ENCODE results near the gene TOMT. TPM values are rescaled to one million over a fixed set of nuclear protein-coding genes. Genes with fewer than 3 reads are reported as not detected.
A peak's percentile ranks its signal among the peaks of the same experiment; 100 is the strongest.

Gene TOMT
- total RNA-seq, 1 donor from 2014 or later: not detected

- TF ChIP-seq EZH2 (IDR thresholded peaks at IDR 0.05; ENCODE audit: insufficient read depth, low read length): no peak
- TF ChIP-seq CTCF (IDR thresholded peaks at IDR 0.05; ENCODE audit: insufficient read depth, low read depth, low read length): no peak
- no peak overlapping the region for H3K27ac ChIP-seq (ENCODE audit: low read depth, low read length)
- H3K4me1 Mint-ChIP-seq (ENCODE audit: low read depth, unreplicated experiment): peaks cover 9% of the 10 kb centered on the region
- no peak overlapping the region for H3K4me2 ChIP-seq (ENCODE audit: low read length)
- no peaks in the 10 kb centered on the region for H3K79me2 ChIP-seq (ENCODE audit: insufficient read depth, low read length)
- H3K4me1 ChIP-seq (ENCODE audit: insufficient read depth, low read length): no peaks in the 10 kb centered on the region
- H3K9me3 ChIP-seq (ENCODE audit: insufficient read depth, low read depth, low read length): no peaks in the 10 kb centered on the region
- H3K4me3 ChIP-seq (ENCODE audit: insufficient read depth, low read depth, low read length): no peak overlapping the region
- no peak overlapping the region for H3K27ac Mint-ChIP-seq (ENCODE audit: unreplicated experiment)
- H3K9ac ChIP-seq (ENCODE audit: low read length): no peak overlapping the region
- DNase-seq (ENCODE audit: low read depth) (no peak), FAIRE-seq (no peak)
- no peak overlapping the region for H2AFZ ChIP-seq (ENCODE audit: low read depth, low read length)
- H3K36me3 ChIP-seq (ENCODE audit: insufficient read depth, low read length): peaks cover 14% of the 10 kb centered on the region
- H3K27me3 ChIP-seq (ENCODE audit: insufficient read depth, low read length): no peaks in the 10 kb centered on the region
- H3K36me3 Mint-ChIP-seq (ENCODE audit: low read depth, unreplicated experiment): peaks cover 14% of the 10 kb centered on the region
- H3K9me3 Mint-ChIP-seq (ENCODE audit: unreplicated experiment): no peaks in the 10 kb centered on the region
- no peaks in the 10 kb centered on the region for H4K20me1 ChIP-seq (ENCODE audit: insufficient read depth, low read length)
- no peaks in the 10 kb centered on the region for H3K27me3 Mint-ChIP-seq (ENCODE audit: low read depth, unreplicated experiment)
- no peak overlapping the region for H3K4me3 Mint-ChIP-seq (ENCODE audit: unreplicated experiment)
Observed at GRCh38 chr11:72088076-72088808, 17.5 kb upstream of the TOMT start.

GRCh38 chr11:72091292-72091691 lies 14.4 kb upstream of the TOMT start:
- Histone ChIP-seq H3K27me3 (ENCODE audit: insufficient read depth, low read length) (no peaks in the 10 kb centered on the region), H3K36me3 (ENCODE audit: insufficient read depth, low read length) (peaks cover 24% of the 10 kb centered on the region), H3K27ac (ENCODE audit: low read depth, low read length) (no peak overlapping the region), H3K9me3 (ENCODE audit: insufficient read depth, low read depth, low read length) (no peaks in the 10 kb centered on the region), H3K4me3 (ENCODE audit: insufficient read depth, low read depth, low read length) (no peak overlapping the region), H4K20me1 (ENCODE audit: insufficient read depth, low read length) (no peaks in the 10 kb centered on the region), H3K79me2 (ENCODE audit: insufficient read depth, low read length) (no peaks in the 10 kb centered on the region), H3K4me2 (ENCODE audit: low read length) (no peak overlapping the region), H3K4me1 (ENCODE audit: insufficient read depth, low read length) (no peaks in the 10 kb centered on the region), H2AFZ (ENCODE audit: low read depth, low read length) (no peak overlapping the region), H3K9ac (ENCODE audit: low read length) (no peak overlapping the region)
- Mint-ChIP-seq H3K4me1 (ENCODE audit: low read depth, unreplicated experiment) (peaks cover 9% of the 10 kb centered on the region), H3K4me3 (ENCODE audit: unreplicated experiment) (no peak overlapping the region), H3K27me3 (ENCODE audit: low read depth, unreplicated experiment) (no peaks in the 10 kb centered on the region), H3K9me3 (ENCODE audit: unreplicated experiment) (no peaks in the 10 kb centered on the region), H3K36me3 (ENCODE audit: low read depth, unreplicated experiment) (peaks cover 19% of the 10 kb centered on the region), H3K27ac (ENCODE audit: unreplicated experiment) (no peak overlapping the region)
- DNase-seq (ENCODE audit: low read depth): peak; percentile 23
- FAIRE-seq: no peak
- TF ChIP-seq CTCF (IDR thresholded peaks at IDR 0.05; ENCODE audit: insufficient read depth, low read depth, low read length) (peak; percentile 56), EZH2 (IDR thresholded peaks at IDR 0.05; ENCODE audit: insufficient read depth, low read length) (no peak)

- peaks cover 24% of the 10 kb centered on the region for H3K4me1 Mint-ChIP-seq (ENCODE audit: low read depth, unreplicated experiment)
- no peak for TF ChIP-seq EZH2 (IDR thresholded peaks at IDR 0.05; ENCODE audit: insufficient read depth, low read length)
- no peak for TF ChIP-seq CTCF (IDR thresholded peaks at IDR 0.05; ENCODE audit: insufficient read depth, low read depth, low read length)
- Histone ChIP-seq H3K36me3 (ENCODE audit: insufficient read depth, low read length) (peaks cover 24% of the 10 kb centered on the region), H3K27ac (ENCODE audit: low read depth, low read length) (no peak overlapping the region), H3K4me2 (ENCODE audit: low read length) (no peak overlapping the region), H3K4me1 (ENCODE audit: insufficient read depth, low read length) (peaks cover 24% of the 10 kb centered on the region), H3K9me3 (ENCODE audit: insufficient read depth, low read depth, low read length) (no peaks in the 10 kb centered on the region), H3K79me2 (ENCODE audit: insufficient read depth, low read length) (peaks cover 48% of the 10 kb centered on the region), H4K20me1 (ENCODE audit: insufficient read depth, low read length) (no peaks in the 10 kb centered on the region), H3K27me3 (ENCODE audit: insufficient read depth, low read length) (no peaks in the 10 kb centered on the region), H2AFZ (ENCODE audit: low read depth, low read length) (no peak overlapping the region), H3K4me3 (ENCODE audit: insufficient read depth, low read depth, low read length) (no peak overlapping the region), H3K9ac (ENCODE audit: low read length) (no peak overlapping the region)
- H3K9me3 Mint-ChIP-seq (ENCODE audit: unreplicated experiment): no peaks in the 10 kb centered on the region
- FAIRE-seq: no peak
- H3K36me3 Mint-ChIP-seq (ENCODE audit: low read depth, unreplicated experiment): peaks cover 29% of the 10 kb centered on the region
- H3K4me3 Mint-ChIP-seq (ENCODE audit: unreplicated experiment): no peak overlapping the region
- no peak overlapping the region for H3K27ac Mint-ChIP-seq (ENCODE audit: unreplicated experiment)
- H3K27me3 Mint-ChIP-seq (ENCODE audit: low read depth, unreplicated experiment): no peaks in the 10 kb centered on the region
- DNase-seq (ENCODE audit: low read depth): no peak
Observed at GRCh38 chr11:72098741-72099140, 7.0 kb upstream of the TOMT start.

All from astrocyte (in vitro differentiated cells and primary cell).